ENCODE results near the gene CLIP3. TPM values are rescaled to one million over a fixed set of nuclear protein-coding genes. Genes with fewer than 3 reads are reported as not detected.
"Not testable (repeated sequence)": the region's sequence is repeated elsewhere in the genome, so short reads cannot be mapped to it uniquely, and the experiment has no call there.

CLIP3 gene
- polyA plus RNA-seq, 2 of the 4 experiments (the other 2 are of a cell fraction), result 1.1 to 1.5 TPM

GRCh38 chr19:36072081-36072480 is 39.4 kb upstream of the CLIP3 start:
- ChIA-PET POLR2A (interaction anchor here (1.0 kb wide), 1 partner anchor 43 kb away, joined by 4 read pairs; the partner anchor contains the start of genes POLR2I and TBCB), CTCF (interaction anchor here (1.2 to 5.6 kb wide), 5 partner anchors 12 to 98 kb away, joined by 3 to 53 read pairs (median 5); partner anchors contain the start of gene POLR2I)
- Histone ChIP-seq H3K4me3 (no peak overlapping the region), H3K4me2 (no peak overlapping the region), H3K4me1 (peaks cover 13% of the 10 kb centered on the region), H3K27ac (no peak overlapping the region), H3K9me3 (no peaks in the 10 kb centered on the region)
- TF ChIP-seq ZSCAN20 (CRISPR knock-in tag; IDR thresholded peaks at IDR 0.05) (no peak), SREBF2 (IDR thresholded peaks at IDR 0.05) (no peak), POLR2A (IDR thresholded peaks at IDR 0.05; ENCODE audit: low read length) (0 out of 2 replicates have a peak, but pooled peaks have one; percentile 2), EHF (CRISPR knock-in tag; IDR thresholded peaks at IDR 0.05) (no peak), FOXS1 (CRISPR knock-in tag; IDR thresholded peaks at IDR 0.05) (no peak), CEBPB (IDR thresholded peaks at IDR 0.05) (no peak), ZFP36 (IDR thresholded peaks at IDR 0.05; ENCODE audit: borderline replicate concordance, partially characterized antibody) (no peak), HES2 (IDR thresholded peaks at IDR 0.05) (no peak)
- ATAC-seq, result no peak
- 88% methylated on average over 8 of the region's 8 CpGs for WGBS (ENCODE audit: missing lambda C conversion rate)
- FAIRE-seq, result no peak
- no peak for DNase-seq (ENCODE audit: low read depth in 1 of 2, low spot score in 1 of 2)

- CTCF ChIA-PET, result interaction anchor here (4.7 kb wide), 1 partner anchor 12 kb away, joined by 40 read pairs; the partner anchor contains the start of genes THAP8 and WDR62
- POLR2A ChIA-PET; H3K4me2 ChIP-seq; H3K9me3 ChIP-seq; H3K27ac ChIP-seq; DNase-seq (ENCODE audit: low read depth in 1 of 2, low spot score in 1 of 2); H3K4me3 ChIP-seq; ATAC-seq; FAIRE-seq: not testable (repeated sequence)
- WGBS (ENCODE audit: missing lambda C conversion rate), result 97% methylated on average over 24 of the region's 57 CpGs
- H3K4me1 ChIP-seq, result peaks cover 13% of the 10 kb centered on the region
Observed at GRCh38 chr19:36068810-36069499, 36.3 kb upstream of the CLIP3 start.

GRCh38 chr19:36067681-36068080 is 35.0 kb upstream of the CLIP3 start:
- TF ChIP-seq CHD4 (IDR thresholded peaks at IDR 0.05; ENCODE audit: borderline replicate concordance) (no peak), MAZ (IDR thresholded peaks at IDR 0.05; ENCODE audit: borderline replicate concordance, low read depth, low read length) (no peak), CHD2 (IDR thresholded peaks at IDR 0.05; ENCODE audit: low read length, partially characterized antibody) (no peak)
- CTCF ChIA-PET, result interaction anchor here (0.6 to 4.7 kb wide), 7 partner anchors 10 to 383 kb away, joined by 3 to 40 read pairs (median 6); partner anchors contain the start of genes THAP8 and WDR62

GRCh38 chr19:36064826-36065225 is 32.2 kb upstream of the CLIP3 start:
- 96% methylated on average over 8 of the region's 8 CpGs for WGBS (ENCODE audit: missing lambda C conversion rate)
- H3K4me2 ChIP-seq, result no peak overlapping the region
- H3K4me3 ChIP-seq, result no peak overlapping the region
- no peak overlapping the region for H3K27ac ChIP-seq
- no peak for FAIRE-seq
- ChIA-PET CTCF (interaction anchor here (1.0 to 4.7 kb wide), 3 partner anchors 8 to 96 kb away, joined by 3 to 40 read pairs (median 6); partner anchors contain the start of genes THAP8 and WDR62), POLR2A (no interaction called here)
- H3K9me3 ChIP-seq, result no peaks in the 10 kb centered on the region
- TF ChIP-seq REST (IDR thresholded peaks at IDR 0.05), result no peak
- no peak for TF ChIP-seq HOXA7 (CRISPR knock-in tag; IDR thresholded peaks at IDR 0.05)
- TF ChIP-seq KDM1A (IDR thresholded peaks at IDR 0.05; ENCODE audit: low read depth), result no peak
- H3K4me1 ChIP-seq, result peaks cover under 1% of the 10 kb centered on the region; the same call in 2 of the 3 replicates
- no peak for ATAC-seq
- DNase-seq (ENCODE audit: low read depth in 1 of 2, low spot score in 1 of 2), result no peak

More at GRCh38 chr19:36067681-36068080, 35.0 kb upstream of the CLIP3 start:
- WGBS (ENCODE audit: missing lambda C conversion rate), result 88% methylated on average over 11 of the region's 11 CpGs
- H3K9me3 ChIP-seq, result no peaks in the 10 kb centered on the region
- POLR2A ChIA-PET, result interaction anchor here (0.6 kb wide), 1 partner anchor 14 kb away, joined by 3 read pairs; the partner anchor contains the start of gene THAP8
- ATAC-seq, result no peak
- peaks cover 13% of the 10 kb centered on the region for H3K4me1 ChIP-seq
- no peak overlapping the region for H3K4me2 ChIP-seq
- H3K4me3 ChIP-seq, result no peak overlapping the region
- FAIRE-seq, result no peak
- no peak overlapping the region for H3K27ac ChIP-seq
- DNase-seq (ENCODE audit: low read depth in 1 of 2, low spot score in 1 of 2), result no peak
